Pancreas (tissue), 10 donors: Measurements from ENCODE around the gene PARD3B. TPM values are rescaled to one million over a fixed set of nuclear protein-coding genes. Genes with fewer than 3 reads are reported as not detected.

Source experiments
- ATAC-seq, 4 donors: fragments of 200-7000 bp; cut with Tn5 transposase; one replicate each; pipeline versions ENCODE4 v1.8.0 to v1.9.1; 2020; ENCODE audit warnings: mild to moderate bottlenecking in 4 of 4, moderate library complexity in 4 of 4
- DNase-seq, 6 donors: peaks; one replicate each; pipeline ENCODE4 v3.0.0-alpha.2; 2020
- FAIRE-seq: peaks from 2 replicates; lab custom pipeline; 2012; peaks lifted over from hg19 to GRCh38; lab: Jason Lieb, UNC
- H3K27ac ChIP-seq, 4 donors: fragments of 200-600 bp; sonication (generic); 1 replicate in 3 of 4; 2 replicates in 1 of 4; pipeline versions ENCODE4 v1.5.0 to v1.8.0; 2020
- H3K27me3 ChIP-seq, 4 donors: fragments of 200-600 bp; one replicate each; pipeline ENCODE4 v1.8.0; 2021
- H3K36me3 ChIP-seq, 3 donors: fragments of 200-600 bp; sonication (generic) in 1 of 3; one replicate each; pipeline versions ENCODE4 v1.5.0 to v1.8.0; 2020 to 2021
- H3K4me1 ChIP-seq, 3 donors: fragments of 200-600 bp; one replicate each; pipeline ENCODE4 v1.8.0; 2021
- H3K4me3 ChIP-seq, 4 donors: fragments of 200-600 bp; sonication (generic) in 2 of 4; one replicate each; pipeline versions ENCODE4 v1.5.0 to v1.8.0; 2020 to 2021
- H3K9me3 ChIP-seq, 4 donors: fragments of 200-600 bp; one replicate each; pipeline ENCODE4 v1.8.0; 2021
- CTCF ChIP-seq, 4 donors: fragments of 200-600 bp; sonication (generic) in 3 of 4; IDR thresholded peaks; one replicate each; pipeline versions ENCODE4 v1.5.0 to v1.8.0; 2021; ENCODE audit warnings: antibody characterized with exemption in 4 of 4
- WGBS, 2 donors: extraction: QIAGEN DNeasy Blood & Tissue Kit; methylation state at CpG; one replicate each; pipeline ENCODE4 v1.1.7; 2013; 5-methylcytosine and 5-hydroxymethylcytosine counted together
- intact Hi-C, 3 donors: fragments of 100-400 bp; cut with DNase I; formaldehyde crosslinking; loops; one replicate each; pipeline versions ENCODE4 v1.11.1 to v1.14.2; 2022
- polyA plus RNA-seq, 2 donors: library from polyadenylated mRNA; stranded (reverse); fragments of 200-250 nt; gene quantifications; one replicate each; pipeline ENCODE4 v1.2.3, GENCODE V29; 2013
- total RNA-seq, 6 donors: library from RNA; stranded (reverse); fragmentation: NEBNext Ultra II Directional in 4 of 6; extraction: Animal tissue kit (Norgen Biotek cat#: 25700) in 4 of 6; gene quantifications; one replicate each; pipeline versions ENCODE4 v1.2.1 to v1.2.4, GENCODE V29; 2021 to 2023
- donor health status: healthy with polysubstance abuse.
- donor health status: DM: no; HTN: no; CAD: no; lungs with moderate emphysema.
- donor health status: DM: no; HTN: no; CAD: no.
- donor health status: control.
- donor health status: control.
- donor health status: Bipolar disorder and iron deficiency.
- donor health status: DM: yes; HTN: yes; CAD: no.
- donor health status: DM: no; HTN: no; CAD: no.
- donor health status: DM: no; HTN: no; CAD: no.
- donor health status: DM: yes; HTN: yes; CAD: no.

Gene PARD3B
- total and polyA plus RNA-seq, 8 donors: 2.8 to 21.5 (median 12.7) TPM

- FAIRE-seq: no peak
- WGBS, 2 donors: 86 to 89% methylated on average over 6 of the region's 6 CpGs
- H3K27me3 ChIP-seq: no peaks in the 10 kb centered on the region
- ATAC-seq: no peak
- TF ChIP-seq CTCF (IDR thresholded peaks at IDR 0.05): no peak
- intact Hi-C loops: no loop called here
- no peaks in the 10 kb centered on the region for H3K9me3 ChIP-seq
- H3K4me1 ChIP-seq: no peaks in the 10 kb centered on the region
- DNase-seq: no peak
- H3K4me3 ChIP-seq: no peak overlapping the region
- H3K27ac ChIP-seq: no peak overlapping the region
- no peaks in the 10 kb centered on the region for H3K36me3 ChIP-seq
Observed at GRCh38 chr2:205461678-205462665, 916.7 kb downstream of the PARD3B start.

DNA sequence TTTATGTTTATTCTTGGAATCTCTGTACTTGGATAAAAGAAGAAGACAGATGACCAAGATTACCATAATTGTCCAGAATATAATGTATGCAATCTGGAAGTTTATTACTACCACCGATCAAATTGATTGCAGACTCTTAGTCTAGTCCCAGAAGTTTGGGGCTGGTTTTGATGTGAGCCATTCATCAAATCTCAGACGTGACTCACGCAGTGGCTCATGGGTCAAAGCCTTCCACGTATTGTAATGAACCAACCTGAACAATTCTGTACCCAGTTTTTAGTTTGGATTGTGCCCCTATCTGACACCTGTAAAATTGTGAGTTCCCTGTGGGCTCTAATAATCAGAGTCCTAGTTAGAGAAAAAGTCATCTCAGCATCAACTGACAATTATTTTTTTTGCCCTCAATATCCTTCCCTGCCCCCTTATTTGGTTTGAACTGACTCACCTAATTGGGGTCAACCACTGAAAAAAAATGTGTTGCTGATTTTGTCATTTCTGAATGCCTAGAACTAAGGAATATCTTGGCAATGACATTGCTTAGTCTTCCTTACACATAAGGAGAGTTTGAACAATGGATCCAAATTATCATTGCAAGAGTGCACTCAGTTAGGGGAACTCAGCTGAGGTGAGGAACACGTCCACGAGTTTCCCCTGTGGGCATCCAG lies 917.5 kb downstream of the PARD3B start:
- WGBS, 2 donors: 87 to 94% methylated on average over 6 of the region's 6 CpGs
- FAIRE-seq: no peak

DNA sequence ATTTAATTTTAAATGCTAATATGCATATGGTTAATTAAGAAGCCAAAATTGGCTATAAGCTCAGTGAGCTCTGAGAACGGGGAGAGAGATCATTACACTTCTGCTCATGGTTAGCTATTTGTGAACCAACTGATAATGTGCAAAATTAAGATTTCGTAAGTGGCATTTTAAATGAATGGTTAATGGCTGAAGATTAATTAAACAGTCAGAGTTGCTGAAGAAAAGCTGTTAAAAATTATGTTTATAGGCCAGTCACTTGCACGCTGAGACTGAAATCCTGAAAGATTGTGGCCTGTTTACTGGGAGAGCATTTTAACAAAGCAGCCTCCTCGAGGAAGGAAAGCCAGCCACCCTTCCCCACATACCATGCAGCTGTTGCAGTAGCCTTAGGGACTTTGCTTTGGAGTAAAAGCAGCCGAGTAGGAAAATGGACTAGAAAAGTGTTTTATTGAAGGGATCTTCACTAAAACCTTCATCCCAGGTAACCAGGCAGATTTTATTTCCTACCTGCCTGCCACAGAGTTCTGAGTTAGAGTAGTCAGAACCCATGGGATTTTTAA lies 918.3 kb downstream of the PARD3B start:
- Histone ChIP-seq H3K27ac (no peak overlapping the region), H3K27me3 (no peaks in the 10 kb centered on the region), H3K36me3 (no peaks in the 10 kb centered on the region), H3K4me1 (no peaks in the 10 kb centered on the region), H3K4me3 (no peak overlapping the region), H3K9me3 (no peaks in the 10 kb centered on the region)
- DNase-seq: no peak
- FAIRE-seq: no peak
- intact Hi-C loops: no loop called here
- WGBS, 2 donors: 91 to 96% methylated on average over 5 of the region's 5 CpGs
- no peak for ATAC-seq
- no peak for TF ChIP-seq CTCF (IDR thresholded peaks at IDR 0.05)

More for the DNA sequence above, 917.5 kb downstream of the PARD3B start:
- Histone ChIP-seq H3K36me3 (no peaks in the 10 kb centered on the region), H3K27me3 (no peaks in the 10 kb centered on the region), H3K4me1 (no peaks in the 10 kb centered on the region), H3K9me3 (no peaks in the 10 kb centered on the region), H3K4me3 (no peak overlapping the region), H3K27ac (no peak overlapping the region)
- no peak for TF ChIP-seq CTCF (IDR thresholded peaks at IDR 0.05)
- ATAC-seq: no peak
- no peak for DNase-seq
- intact Hi-C loops: no loop called here

DNA sequence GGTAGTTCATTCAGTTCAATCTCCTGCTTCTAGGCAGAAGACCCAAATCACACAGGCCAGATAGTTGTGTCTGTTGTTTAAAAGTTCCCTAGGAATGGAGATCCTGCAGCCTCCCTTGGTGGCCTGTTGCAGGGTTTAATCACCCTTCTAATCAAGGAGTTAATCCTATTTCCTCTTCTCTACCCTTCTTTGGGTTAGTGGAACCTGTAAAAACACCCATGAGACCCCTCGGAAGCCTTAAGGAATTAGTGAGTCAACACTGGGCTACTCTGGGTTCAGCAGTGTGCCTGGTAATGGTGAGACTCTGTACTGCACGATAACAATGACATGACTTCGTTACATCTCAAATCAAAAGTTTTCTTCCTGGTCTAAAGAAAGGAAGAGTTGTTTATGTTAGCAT lies 919.4 kb downstream of the PARD3B start:
- H3K4me1 ChIP-seq: no peaks in the 10 kb centered on the region
- H3K9me3 ChIP-seq: no peaks in the 10 kb centered on the region
- FAIRE-seq (no peak), ATAC-seq (no peak), DNase-seq (no peak)
- no peaks in the 10 kb centered on the region for H3K36me3 ChIP-seq
- 89 to 90% methylated on average over 3 of the region's 3 CpGs for WGBS, 2 donors
- no peak for TF ChIP-seq CTCF (IDR thresholded peaks at IDR 0.05)
- H3K27ac ChIP-seq: no peak overlapping the region
- H3K27me3 ChIP-seq: no peaks in the 10 kb centered on the region
- H3K4me3 ChIP-seq: no peak overlapping the region
- intact Hi-C loops: no loop called here
